Peyer's patch (tissue), 4 donors: ENCODE measurements around the gene PIWIL4.

ENCODE experiments used
- CTCF ChIP-seq, 6 experiments: fragments of 450-650 bp in 4 of 6; fragments of 200-600 bp in 2 of 6; sonication (generic) in 1 of 6; IDR thresholded peaks; one replicate each; pipeline ENCODE4 v1.5.1; 2017 to 2019; ENCODE audit warnings: antibody characterized with exemption in 6 of 6, mild to moderate bottlenecking in 3 of 6, moderate library complexity in 1 of 6
- POLR2A ChIP-seq, 2 donors: fragments of 450-650 bp; IDR thresholded peaks; one replicate each; pipeline ENCODE4 v1.5.1; 2017; ENCODE audit warnings: antibody characterized with exemption in 2 of 2, mild to moderate bottlenecking in 2 of 2, moderate library complexity in 2 of 2

DNA sequence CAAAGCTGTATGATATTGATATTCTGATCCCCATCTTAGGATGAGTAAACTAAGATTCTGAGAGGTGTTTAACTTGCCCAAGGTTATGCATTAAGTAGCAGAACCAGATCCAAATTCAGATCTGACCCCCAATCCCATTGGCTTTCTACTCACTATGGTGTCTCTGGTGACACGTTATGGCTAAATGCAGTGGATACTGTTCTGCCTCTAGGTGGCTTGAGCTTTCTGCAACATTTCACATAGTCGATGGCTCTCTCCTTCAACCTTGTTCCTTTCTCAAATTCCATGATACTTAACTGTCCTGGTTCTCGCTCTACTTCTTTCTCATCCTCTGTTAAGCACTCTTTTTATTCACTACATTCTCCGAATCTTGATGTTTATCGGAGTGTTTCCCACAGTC lies 45.5 kb upstream of the PIWIL4 start:
- TF ChIP-seq CTCF (IDR thresholded peaks at IDR 0.05), result peak in 4 of 6 experiments; percentile 20 to 69 (median 65)
- TF ChIP-seq POLR2A (IDR thresholded peaks at IDR 0.05), result no peak
